GM19025 (cell line): ENCODE results near the gene UBE2E2.

Experiments
- ATAC-seq: cut with Tn5 transposase; IDR thresholded peaks from one replicate; pipeline ENCODE4 v1.9.1; 2021; ENCODE audit warnings: mild to moderate bottlenecking, low read depth, moderate library complexity; ENCODE audit not compliant: unreplicated experiment

The UBE2E2 gene

GRCh38 chr3:23494967-23495366 lies 291.8 kb downstream of the UBE2E2 start:
- no peak for ATAC-seq

DNA sequence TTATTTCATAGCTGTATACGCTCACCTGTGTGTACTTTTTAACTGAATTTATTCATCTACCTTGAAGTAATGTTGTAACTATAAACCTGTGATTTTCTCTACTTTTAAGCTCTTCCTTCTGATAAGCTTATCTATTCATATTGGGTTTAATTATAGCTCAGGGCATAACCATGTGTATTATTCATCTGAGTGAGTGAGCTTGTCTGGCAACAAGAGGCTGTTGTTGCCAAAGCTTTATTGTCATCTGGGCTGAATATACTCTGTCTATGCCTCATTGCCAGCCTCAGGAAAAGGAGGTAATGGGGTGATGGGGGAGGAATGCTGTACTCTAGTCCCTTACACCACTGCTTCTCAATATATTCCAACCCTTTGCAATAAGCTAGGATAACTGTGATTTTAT lies 292.4 kb downstream of the UBE2E2 start:
- no peak for ATAC-seq

DNA sequence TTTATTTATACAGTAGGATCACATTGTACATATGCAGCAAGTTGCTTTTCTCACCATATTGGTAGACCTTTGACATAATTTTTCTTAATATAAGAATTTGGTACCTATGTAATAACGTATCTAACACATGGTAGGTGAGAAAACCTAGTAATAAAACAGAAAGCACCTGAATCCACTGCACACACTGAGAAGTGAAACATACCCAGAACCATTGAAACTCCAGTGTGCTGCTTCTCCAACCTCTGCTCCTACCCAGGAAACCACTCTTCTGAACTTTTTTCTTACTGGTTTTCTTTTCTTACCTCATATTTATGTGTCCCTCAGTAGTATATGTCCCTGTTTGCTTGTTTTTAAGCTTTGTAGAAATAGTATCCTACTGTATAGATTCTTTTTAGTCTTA lies 293.0 kb downstream of the UBE2E2 start:
- peak; percentile 70 for ATAC-seq

GRCh38 chr3:23497156-23497555 lies 294.0 kb downstream of the UBE2E2 start:
- ATAC-seq: no peak

DNA sequence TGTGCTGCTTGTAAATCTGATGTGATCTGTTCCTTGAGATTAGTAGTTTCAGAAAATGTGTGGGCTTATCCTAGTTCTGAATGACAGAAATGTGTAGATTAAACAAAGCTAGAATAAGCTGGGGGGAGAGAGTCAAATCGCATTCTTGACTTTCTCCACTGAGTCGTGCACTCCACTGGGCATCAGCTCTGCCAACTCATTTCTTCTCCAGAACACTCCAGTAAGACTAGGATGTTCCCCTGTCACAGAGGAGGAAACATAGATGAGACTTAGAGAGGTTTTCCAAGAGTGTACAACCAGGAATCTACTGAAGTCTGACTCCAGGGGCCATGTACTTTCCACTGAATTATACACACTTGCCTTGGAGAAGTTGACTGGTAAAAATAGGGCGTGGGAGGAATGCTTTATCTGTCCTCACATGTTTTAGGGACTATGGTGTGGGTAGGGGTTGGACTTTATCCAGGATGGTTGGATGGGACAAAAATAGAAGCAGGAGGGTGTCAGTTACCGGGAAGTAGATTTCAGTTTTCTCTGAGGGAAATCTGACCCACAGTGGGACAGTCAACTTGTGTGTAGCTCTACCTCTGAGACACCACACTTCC lies 298.2 kb downstream of the UBE2E2 start:
- no peak for ATAC-seq

GRCh38 chr3:23508464-23508863 lies 305.3 kb downstream of the UBE2E2 start:
- no peak for ATAC-seq

- no peak for ATAC-seq
These were observed 315.3 kb downstream of the UBE2E2 start for GRCh38 chr3:23518441-23518840.

- peak; percentile 78 for ATAC-seq
These were observed 316.4 kb downstream of the UBE2E2 start for GRCh38 chr3:23519314-23520208.

GRCh38 chr3:23527326-23527725 lies 324.2 kb downstream of the UBE2E2 start:
- no peak for ATAC-seq

DNA sequence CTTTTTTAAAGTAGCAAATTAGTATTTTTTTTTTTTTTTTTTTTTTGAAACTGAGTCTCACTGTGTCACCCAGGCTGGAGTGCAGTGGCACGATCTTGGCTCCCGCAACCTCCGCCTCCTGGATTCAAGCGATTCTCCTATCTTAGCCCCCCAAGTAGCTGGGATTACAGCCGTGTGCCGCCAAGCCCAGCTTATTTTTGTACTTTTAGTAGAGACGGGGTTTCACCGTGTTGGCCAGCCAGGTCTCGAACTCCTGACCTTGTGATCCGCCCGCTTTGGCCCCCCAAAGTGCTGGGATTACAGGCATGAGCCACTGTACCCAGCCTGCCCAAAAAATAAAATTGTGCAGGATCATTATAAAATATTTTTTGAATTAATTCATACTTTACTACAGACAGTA lies 330.5 kb downstream of the UBE2E2 start:
- no peak for ATAC-seq

DNA sequence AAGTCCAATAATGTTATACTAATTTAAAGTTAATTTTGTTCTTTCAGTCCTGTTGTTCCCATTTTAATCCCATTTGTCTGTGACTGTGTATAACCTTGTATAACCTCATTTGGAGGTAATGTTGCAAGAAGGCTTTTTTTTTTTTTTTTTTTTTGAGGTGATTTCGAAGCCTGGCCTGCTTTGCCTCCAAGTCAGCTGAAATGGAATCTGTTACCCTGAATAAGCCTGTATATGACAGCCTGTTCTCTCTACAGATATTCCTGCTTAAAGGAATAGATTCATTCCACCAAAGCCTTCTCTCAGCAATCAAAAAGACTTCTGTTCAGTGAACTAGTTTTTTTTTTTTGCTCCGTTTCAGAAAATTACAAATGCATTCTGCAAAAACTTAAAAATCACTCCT lies 330.9 kb downstream of the UBE2E2 start:
- no peak for ATAC-seq

DNA sequence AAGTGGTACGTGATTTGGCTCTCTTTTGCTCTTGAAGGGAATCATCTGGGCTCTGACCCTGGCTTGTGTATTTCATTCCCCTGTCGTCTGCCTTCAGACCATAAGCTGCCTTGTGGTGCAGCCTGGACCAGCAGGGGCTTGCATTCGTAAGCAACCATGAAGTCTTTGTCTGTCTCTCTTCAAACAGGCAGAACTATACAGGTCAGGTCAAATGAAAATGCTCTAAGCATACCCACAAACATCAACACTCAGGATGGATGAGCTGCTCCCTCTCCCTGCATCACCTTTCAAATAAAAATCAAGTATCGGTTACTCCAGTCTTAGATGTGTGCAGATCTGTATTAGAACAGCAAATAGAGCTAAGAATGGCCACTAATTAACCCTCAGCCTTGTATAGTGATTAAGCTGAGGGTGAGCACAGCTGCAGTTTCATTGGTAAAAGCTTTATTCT lies 334.0 kb downstream of the UBE2E2 start:
- ATAC-seq: no peak

- ATAC-seq: no peak
These were observed 336.1 kb downstream of the UBE2E2 start for GRCh38 chr3:23539185-23539584.

DNA sequence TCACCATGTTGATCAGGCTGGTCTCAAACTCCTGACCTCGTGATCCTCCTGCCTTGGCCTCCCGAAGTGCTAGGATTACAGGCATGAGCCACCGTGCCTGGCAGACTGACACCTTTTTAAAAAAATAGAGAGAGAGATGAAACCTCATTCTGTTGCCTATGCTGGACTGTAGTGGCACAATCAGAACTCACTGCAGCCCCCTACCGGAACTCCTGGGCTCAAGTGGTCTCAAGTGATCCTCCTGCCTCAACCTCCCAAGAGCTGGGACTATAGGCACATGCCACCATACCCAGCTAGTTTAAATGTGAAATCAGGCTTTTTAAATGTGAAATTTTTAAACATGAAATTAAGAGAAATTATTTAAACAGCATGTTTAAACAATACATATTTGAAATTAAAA lies 337.5 kb downstream of the UBE2E2 start:
- no peak for ATAC-seq

GRCh38 chr3:23542079-23542478 lies 339.0 kb downstream of the UBE2E2 start:
- no peak for ATAC-seq

- ATAC-seq: no peak
These were observed 343.1 kb downstream of the UBE2E2 start for GRCh38 chr3:23546181-23546580.

DNA sequence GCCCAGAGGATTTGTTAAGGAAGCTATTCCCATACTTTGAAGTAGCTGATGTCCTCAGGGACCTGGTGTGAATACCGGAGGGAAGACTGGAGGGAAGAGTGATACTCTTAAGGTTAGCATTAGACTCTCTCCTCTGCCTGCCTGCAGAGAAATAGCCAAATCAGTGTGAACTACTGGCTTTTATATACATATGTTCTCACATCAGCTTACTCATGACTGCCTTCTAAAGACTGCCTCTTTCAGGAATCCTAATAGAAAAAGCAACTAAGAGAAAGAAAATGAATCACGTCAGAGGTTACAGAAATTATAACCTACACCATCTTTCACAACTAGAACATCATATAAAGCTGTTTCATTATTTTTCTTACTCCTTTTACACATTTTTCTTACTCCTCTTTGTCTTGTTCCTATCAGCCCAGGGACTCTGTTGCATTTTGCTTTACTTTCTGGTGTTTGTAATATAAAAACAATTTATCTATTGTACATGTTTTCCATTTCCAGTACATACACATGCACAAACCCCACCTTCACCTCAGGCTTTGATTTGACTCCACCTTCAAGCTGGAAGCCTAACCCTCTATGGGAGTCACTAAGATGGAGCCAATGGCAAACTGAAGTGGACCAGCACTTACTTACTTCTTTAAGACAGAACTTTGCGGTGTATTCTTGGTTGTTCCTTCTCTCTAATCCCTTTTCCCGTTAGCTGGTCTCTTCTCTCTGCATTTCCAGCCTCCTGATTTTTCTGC lies 345.0 kb downstream of the UBE2E2 start:
- no peak for ATAC-seq

GRCh38 chr3:23548706-23549105 lies 345.6 kb downstream of the UBE2E2 start:
- ATAC-seq: no peak

GRCh38 chr3:23549148-23549910 lies 346.2 kb downstream of the UBE2E2 start:
- no peak for ATAC-seq

- peak; percentile 81 for ATAC-seq
These were observed 347.3 kb downstream of the UBE2E2 start for GRCh38 chr3:23550402-23550801.

GRCh38 chr3:23552506-23552905 lies 349.4 kb downstream of the UBE2E2 start:
- ATAC-seq: no peak
